Frontal cortex (tissue), 4 donors: ENCODE results near the gene F8A2. TPM values are rescaled to one million over a fixed set of nuclear protein-coding genes. Genes with fewer than 3 reads are reported as not detected.
"Not testable (repeated sequence)": the region's sequence is repeated elsewhere in the genome, so short reads cannot be mapped to it uniquely, and the experiment has no call there.

Experiments
- DNase-seq, 2 donors: peaks; one replicate each; pipeline ENCODE4 v3.0.0; 2012; ENCODE audit warnings: low spot score in 2 of 2
- FAIRE-seq: peaks from 2 replicates; lab custom pipeline; 2012; peaks lifted over from hg19 to GRCh38; lab: Jason Lieb, UNC
- small RNA-seq: library from RNA; depleted of rRNA; stranded (forward); fragments of <200 nt; gene quantifications from one replicate; pipeline ENCODE3, GENCODE V24; 2014
- total RNA-seq: library from RNA; depleted of rRNA; stranded (reverse); fragments of >200 nt; gene quantifications from one replicate; pipeline ENCODE4 v1.2.3, GENCODE V29; 2014
- donor health status: control.
- donor health status: control.
- donor health status: control.

Gene F8A2
- total RNA-seq: not detected

DNA sequence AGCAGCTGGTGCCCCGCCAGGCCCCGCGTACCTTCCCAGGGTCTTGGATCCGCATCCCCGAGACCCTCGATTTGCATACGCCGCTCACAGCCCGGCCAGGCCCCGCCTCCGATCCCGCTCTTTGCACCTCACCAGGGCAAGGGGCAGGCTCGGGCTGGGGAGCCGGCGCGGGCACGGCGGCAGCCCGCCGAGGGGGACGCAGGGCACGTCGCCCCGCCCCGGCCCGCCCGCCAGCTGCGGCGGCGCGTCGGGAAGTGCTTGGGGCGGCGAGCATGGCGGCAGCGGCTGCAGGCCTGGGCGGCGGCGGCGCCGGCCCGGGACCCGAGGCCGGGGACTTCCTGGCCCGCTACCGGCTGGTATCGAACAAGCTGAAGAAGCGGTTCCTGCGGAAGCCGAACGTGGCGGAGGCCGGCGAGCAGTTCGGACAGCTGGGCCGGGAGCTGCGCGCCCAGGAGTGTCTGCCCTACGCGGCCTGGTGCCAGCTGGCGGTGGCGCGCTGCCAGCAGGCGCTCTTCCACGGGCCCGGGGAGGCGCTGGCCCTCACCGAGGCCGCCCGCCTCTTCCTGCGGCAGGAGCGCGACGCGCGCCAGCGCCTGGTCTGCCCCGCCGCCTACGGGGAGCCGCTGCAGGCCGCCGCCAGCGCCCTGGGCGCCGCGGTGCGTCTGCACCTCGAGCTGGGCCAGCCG, at the start of gene F8A2:
TSS of gene F8A2 (plus strand) at position 253 of the 686 bp plus-strand sequence. CDS start at position 273, 20 bp downstream.
- not testable (repeated sequence) for FAIRE-seq, DNase-seq

DNA sequence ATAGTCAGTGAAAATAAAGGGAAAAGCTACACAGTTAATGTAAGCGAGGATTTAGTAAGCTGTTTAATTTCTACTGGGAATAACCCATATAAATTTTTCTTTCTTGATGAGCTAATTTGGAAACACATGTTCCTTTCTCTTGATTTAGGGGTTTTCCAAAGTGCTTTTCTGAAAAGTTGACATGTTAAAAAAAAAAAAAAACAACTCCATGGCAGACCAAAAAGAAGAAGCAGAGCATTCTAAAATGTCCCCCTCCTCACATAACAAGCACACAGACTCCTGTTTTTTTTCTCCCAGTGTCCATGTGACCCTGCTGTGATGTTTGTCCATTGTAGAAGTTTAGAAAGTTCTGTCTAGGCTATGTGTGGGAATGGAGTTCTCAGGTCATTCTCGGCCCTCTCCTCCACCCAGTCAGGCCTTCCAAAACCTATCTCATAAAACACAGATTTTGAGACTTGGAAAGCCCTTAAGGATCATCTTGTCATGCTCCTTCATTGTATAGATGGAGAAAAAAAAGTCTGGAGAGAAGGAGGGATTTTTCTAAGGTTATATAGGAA, 48.3 kb upstream of the F8A2 start:
- DNase-seq (no peak), FAIRE-seq (no peak)

DNA sequence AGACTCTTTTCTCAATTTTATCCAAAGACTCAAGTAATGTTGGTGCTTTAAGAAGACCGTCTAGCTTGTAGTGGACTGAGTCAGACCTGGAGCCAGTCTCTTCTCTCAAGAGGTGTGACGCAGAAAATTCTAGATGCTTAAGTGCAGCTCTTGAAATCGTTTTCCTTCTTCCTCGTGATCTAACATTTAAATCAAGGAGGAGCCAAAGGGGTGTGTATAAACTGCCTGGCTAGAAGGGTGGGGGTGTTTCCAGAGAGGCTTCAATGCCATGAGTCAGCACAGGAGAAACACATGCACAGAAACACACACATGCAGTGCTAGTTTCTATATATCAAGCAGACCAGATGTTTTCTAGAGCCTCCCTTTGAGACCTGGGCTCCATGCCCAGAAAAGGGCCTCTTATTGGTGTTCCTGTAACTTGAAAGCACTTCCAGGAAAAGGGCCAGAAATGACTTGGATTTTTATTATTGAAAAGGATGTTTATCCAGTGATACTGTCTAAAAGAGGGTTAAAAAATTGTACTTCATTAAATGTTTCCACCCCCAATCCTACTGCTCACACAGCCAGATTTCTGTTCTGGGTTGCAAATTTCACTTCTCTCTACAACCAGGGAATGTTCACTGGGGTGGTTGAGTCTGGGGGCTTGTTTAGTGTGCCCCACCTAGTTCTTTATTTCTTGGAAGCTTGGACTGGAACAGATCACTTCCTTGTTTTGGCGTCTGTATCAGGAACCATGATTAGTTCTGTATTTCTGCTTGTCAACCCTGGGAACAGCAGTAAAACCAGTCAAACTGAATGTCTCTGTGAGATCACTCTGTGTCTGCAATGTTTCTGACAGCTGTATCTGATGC, 47.2 kb upstream of the F8A2 start, which contains the start of gene CLIC2:
TSS of gene CLIC2 (minus strand) at position 129 of the 851 bp plus-strand sequence. CDS start 187 bp downstream, outside the sequence.
- no peak for FAIRE-seq
- DNase-seq: no peak

DNA sequence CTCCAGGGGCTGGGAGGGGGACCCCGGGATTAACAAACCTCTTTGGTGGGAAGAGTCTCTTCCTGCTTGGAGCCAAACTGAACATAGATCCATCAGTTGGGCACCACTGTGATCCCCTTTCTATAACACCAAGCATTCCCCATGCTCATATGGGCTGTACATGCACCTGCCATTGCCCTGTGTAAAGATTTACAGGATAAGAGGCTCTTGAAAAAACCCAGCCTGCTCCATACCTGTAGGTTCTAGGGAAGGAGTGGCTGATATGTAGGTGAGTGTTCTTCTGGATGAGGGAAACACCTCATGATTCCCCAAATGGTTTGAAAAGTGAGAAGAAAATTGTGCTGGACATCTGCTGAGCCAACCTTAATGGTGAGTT, 46.6 kb upstream of the F8A2 start:
- FAIRE-seq: not testable (repeated sequence)

DNA sequence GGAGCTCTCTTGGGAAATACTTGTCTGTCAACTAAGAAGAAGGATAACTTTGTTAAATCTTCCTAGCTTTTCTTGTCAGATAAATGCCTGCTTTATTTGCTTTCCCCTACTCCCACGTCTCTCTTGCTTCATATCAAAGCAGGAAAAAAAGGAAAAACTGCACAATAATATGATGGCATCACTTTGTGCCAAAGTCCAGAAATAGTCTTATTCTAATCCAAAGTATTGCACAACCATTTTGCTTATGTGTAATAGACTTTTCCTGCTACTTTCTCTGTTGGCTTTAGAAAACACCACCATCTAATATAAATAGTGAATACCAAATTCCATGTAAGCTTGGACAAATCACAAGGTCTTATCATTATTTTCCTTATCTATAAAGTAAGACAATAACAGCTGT, 36.2 kb upstream of the F8A2 start:
- not testable (repeated sequence) for DNase-seq, FAIRE-seq

More for the DNA sequence above, 46.6 kb upstream of the F8A2 start:
- not testable (repeated sequence) for DNase-seq

DNA sequence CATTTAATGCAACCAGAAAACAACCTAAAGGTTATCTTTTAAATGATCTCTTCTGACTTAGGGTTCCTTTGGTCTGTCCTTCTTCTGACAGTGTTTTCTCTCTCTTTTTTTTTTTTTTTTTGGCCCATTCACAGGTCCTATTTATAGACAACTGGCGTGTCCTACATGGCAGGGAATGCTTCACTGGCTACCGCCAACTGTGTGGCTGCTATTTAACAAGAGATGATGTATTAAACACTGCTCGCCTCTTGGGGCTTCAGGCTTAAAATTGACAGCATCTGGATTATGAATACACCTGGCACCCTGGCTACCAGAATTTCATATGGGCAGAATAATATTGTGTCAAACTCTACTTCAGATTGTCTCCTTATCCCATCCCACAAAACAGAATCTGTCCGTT, 32.4 kb upstream of the F8A2 start:
- FAIRE-seq, DNase-seq: not testable (repeated sequence)

DNA sequence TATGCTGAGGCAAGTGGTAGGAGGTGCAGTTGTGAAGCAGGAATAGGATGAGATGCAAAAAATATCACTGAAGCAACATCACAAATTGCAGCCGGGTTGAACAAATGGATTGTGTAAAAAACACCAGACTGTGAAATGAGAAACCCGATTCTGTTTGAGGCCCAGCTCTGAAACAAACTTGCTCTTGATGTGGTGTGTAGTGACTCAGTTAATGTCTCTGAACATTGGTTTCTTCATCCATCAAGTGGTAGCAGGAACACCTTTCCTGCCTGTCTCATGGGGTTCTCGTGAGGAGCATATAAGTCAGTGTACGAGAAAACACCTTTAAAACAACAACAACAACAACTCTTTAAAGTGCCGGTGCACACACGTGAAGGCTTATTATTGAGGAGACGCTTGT, 18.2 kb upstream of the F8A2 start:
- not testable (repeated sequence) for DNase-seq, FAIRE-seq

DNA sequence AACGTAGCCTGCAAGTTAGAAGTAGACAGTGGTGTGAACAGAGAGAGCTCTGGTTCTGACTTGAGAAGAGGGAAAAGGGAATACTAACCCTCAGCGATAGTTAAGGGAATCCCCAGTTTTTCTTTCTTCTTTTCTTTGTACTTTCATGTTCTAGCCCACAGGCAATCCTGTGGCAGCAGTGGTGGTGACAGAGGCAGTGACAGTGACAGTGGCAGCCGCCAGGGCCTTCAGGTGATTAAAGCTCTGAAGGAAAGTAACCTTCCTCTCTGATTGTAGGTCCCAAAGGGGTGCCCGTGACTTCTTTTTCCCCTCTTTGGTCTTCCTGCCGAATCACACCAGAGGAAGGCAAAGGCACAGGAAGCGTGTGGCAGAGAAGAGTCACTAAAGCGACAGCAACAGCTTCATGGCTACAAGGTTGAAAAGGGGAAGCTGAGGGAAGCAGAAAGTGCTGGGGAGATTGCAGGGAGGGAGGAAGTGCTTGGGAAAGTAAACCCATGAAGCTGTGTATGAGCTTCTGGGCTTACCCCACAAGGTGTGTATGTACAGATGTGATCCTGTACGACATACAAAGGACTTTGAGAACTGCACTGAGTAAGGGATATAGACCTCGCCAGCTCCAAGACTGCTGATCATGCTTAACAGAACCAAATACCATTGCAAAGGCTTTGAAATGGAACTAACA, 8.0 kb upstream of the F8A2 start:
- not testable (repeated sequence) for FAIRE-seq

DNA sequence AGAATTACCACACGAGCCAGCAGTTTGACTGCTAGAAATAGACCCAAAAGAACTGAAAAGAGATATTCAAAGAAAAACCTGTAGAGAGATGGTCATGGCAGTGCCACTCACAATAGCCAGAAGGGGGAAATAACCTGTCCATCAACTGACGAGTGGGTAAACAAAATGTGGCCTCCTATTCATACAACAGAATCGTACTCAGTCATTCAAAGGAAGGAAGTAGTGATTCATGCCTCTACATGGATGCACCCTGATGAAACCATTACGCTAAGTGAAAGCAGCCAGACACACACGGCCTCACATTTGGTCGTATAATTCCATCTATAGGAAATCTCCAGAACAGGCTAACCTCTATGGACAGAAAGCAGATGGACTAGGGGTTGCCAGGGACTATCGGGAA, 2.1 kb upstream of the F8A2 start:
- not testable (repeated sequence) for FAIRE-seq, DNase-seq

More for the DNA sequence above, 8.0 kb upstream of the F8A2 start:
- not testable (repeated sequence) for DNase-seq

DNA sequence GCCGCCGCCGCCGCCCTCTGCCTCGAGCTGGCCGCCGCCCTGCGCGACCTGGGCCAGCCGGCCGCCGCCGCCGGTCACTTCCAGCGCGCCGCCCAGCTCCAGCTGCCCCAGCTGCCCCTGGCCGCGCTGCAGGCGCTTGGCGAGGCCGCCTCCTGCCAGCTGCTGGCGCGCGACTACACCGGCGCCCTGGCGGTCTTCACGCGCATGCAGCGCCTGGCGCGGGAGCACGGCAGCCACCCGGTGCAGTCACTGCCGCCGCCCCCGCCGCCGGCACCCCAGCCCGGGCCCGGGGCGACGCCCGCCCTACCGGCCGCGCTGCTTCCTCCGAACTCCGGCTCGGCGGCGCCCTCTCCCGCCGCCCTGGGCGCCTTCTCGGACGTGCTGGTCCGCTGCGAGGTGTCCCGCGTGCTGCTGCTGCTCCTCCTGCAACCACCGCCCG, 653 bp downstream of the F8A2 start:
- not testable (repeated sequence) for FAIRE-seq, DNase-seq

DNA sequence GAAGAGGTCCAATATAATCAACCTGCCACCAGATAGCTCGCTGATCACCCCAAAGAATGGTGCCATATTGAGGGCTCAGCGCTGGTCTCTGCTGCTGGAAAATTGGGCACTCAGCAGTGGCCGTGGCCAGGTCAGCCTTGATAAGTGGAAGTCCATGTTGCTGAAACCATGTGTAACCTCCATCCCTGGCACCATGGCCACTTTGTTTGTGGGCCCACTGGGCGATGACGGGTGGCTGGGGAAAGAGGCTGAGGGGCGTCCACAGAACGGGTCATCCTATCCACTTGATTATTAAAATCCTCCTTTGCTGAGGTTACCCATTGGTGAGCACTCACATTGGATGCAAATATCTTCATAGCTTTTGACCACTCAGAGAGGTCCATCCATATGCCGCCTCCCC, 7.7 kb downstream of the F8A2 start:
- DNase-seq (no peak), FAIRE-seq (no peak)

DNA sequence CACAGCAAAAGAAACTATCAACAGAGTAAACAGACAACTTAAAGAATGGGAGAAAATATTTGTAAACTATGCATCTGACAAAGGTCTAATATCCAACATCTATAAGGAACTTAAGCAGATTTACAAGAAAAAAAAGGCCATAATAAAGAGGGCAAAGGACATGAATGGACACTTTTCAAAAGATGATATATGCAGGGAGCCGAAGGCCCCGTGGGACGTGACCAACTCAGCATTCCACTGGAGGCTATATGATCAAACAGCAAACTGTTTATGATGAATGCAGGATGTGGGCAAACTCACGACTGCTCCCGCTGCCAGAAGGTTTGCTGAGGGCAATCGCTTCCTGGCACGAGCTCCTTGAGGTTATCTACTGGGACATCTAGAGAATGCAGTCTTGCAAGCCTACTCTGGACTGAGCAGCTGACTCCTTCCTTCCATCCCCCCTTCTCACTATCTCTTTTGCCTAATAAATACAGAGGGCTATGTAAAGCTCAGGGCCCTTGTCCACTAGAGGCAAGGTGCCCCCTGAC, 12.9 kb downstream of the F8A2 start:
- FAIRE-seq, DNase-seq: not testable (repeated sequence)

DNA sequence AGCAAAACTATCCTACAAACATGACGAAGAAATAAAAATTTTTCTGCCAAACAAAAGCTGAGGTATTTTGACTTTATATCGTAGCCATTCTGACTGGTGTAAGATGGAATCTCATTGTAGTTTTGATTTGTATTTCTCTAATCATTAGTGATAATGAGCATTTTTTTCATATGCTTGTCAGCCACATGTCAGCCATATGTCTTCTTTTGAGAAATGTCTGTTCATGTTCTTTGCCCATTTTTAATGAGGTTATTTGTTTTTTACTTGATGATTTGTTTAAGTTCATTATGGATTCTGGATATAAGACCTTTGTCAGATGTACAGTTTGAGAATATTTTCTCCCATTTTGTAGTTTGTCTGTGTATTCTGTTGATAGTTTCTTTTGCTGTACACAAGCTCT, 24.5 kb downstream of the F8A2 start:
- FAIRE-seq (no peak), DNase-seq (no peak)

DNA sequence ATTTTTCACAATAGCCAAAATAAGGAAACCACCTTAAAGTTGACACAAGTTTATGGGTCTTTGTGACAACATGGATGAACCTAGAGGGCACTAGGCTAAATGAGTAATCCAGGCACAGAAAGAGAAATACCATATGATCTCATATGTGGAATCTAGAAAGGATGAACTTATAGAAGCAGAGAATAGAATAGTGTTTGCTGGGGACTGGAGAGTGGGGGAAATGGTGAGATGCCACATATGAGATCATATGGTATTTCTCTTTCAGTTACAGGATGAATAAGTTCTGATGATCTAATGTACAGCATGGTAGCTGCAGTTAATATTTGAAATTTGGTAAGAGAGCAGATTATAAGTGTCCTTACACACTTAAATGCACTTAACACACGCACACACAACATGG, 35.9 kb downstream of the F8A2 start:
- DNase-seq: no peak
- FAIRE-seq: no peak

Small RNA genes lying within 50 kb of the gene (small RNA-seq; reads per million reads assigned to genes)
- gene MIR1184-2: not detected

Other genes with a start within 250 kb of the F8A2 start
- gene VBP1, start 165.6 kb upstream of the F8A2 start, total RNA-seq: 126 TPM
- gene RAB39B, start 117.6 kb upstream of the F8A2 start, total RNA-seq: 30.6 TPM
- gene CLIC2, start 47.5 kb upstream of the F8A2 start, total RNA-seq: 4.9 TPM
- gene F8A3, start 76.5 kb downstream of the F8A2 start, total RNA-seq: 1.2 TPM
- gene SPRY3, start 230.5 kb downstream of the F8A2 start, total RNA-seq: 1.6 TPM
- gene TMLHE, start 230.9 kb downstream of the F8A2 start, total RNA-seq: 24.1 TPM